Mesendoderm (in vitro differentiated cells): ENCODE data around the gene RBCK1.

ENCODE experiments used
- DNase-seq: peaks from one replicate; pipeline ENCODE4 v3.0.0; 2013
- H2AK5ac ChIP-seq: 2 replicates; pipeline ENCODE4 v1.6.1; 2013; ENCODE audit warnings: low read length, inconsistent platforms
- H2BK120ac ChIP-seq: 2 replicates; pipeline ENCODE4 v1.6.1; 2013; ENCODE audit warnings: low read depth, mild to moderate bottlenecking, low read length, moderate library complexity, mixed read lengths
- H2BK15ac ChIP-seq: replicated peaks from 2 replicates; pipeline ENCODE4 v1.6.1; 2013; ENCODE audit warnings: low read depth, mild to moderate bottlenecking, moderate library complexity
- H2BK5ac ChIP-seq: 2 replicates; pipeline ENCODE4 v1.6.1; 2013; ENCODE audit warnings: low read length, inconsistent platforms
- H3K18ac ChIP-seq: 2 replicates; pipeline ENCODE4 v1.6.1; 2013; ENCODE audit warnings: mild to moderate bottlenecking, low read length, mixed read lengths
- H3K23ac ChIP-seq: one replicate; pipeline ENCODE4 v1.6.1; 2013; ENCODE audit warnings: low read length
- H3K27ac ChIP-seq: 2 replicates; pipeline ENCODE4 v1.5.1; 2013; ENCODE audit warnings: low read depth, mild to moderate bottlenecking, inconsistent platforms, low read length, moderate library complexity
- H3K27me3 ChIP-seq: 2 replicates; pipeline ENCODE4 v1.6.1; 2013; ENCODE audit warnings: low read length, control low read depth, mild to moderate bottlenecking, inconsistent platforms; ENCODE audit not compliant: insufficient read depth, poor library complexity
- H3K36me3 ChIP-seq: 2 replicates; pipeline ENCODE4 v1.6.1; 2013; ENCODE audit warnings: low read length, inconsistent platforms; ENCODE audit not compliant: control insufficient read depth, insufficient read depth
- H3K4ac ChIP-seq: one replicate; pipeline ENCODE4 v1.6.1; 2013; ENCODE audit warnings: low read depth, mild to moderate bottlenecking, low read length, moderate library complexity
- H3K4me1 ChIP-seq: 2 replicates; pipeline ENCODE4 v1.6.1; 2013; ENCODE audit warnings: low read depth, low read length, inconsistent platforms; ENCODE audit not compliant: control insufficient read depth
- H3K4me2 ChIP-seq: 2 replicates; pipeline ENCODE4 v1.6.1; 2013; ENCODE audit warnings: low read length
- H3K4me3 ChIP-seq: 2 replicates; pipeline ENCODE4 v1.5.1; 2013; ENCODE audit warnings: mild to moderate bottlenecking, low read length
- H3K56ac ChIP-seq: one replicate; pipeline ENCODE4 v1.6.1; 2013; ENCODE audit warnings: low read length
- H3K79me1 ChIP-seq: 2 replicates; pipeline ENCODE4 v1.6.1; 2013; ENCODE audit warnings: low read length, inconsistent platforms
- H3K79me2 ChIP-seq: 2 replicates; pipeline ENCODE4 v1.6.1; 2013; ENCODE audit warnings: mild to moderate bottlenecking, low read length; ENCODE audit not compliant: control insufficient read depth, insufficient read depth
- H3K9ac ChIP-seq: 2 replicates; pipeline ENCODE4 v1.6.1; 2013; ENCODE audit warnings: low read length, inconsistent platforms
- H4K5ac ChIP-seq: one replicate; pipeline ENCODE4 v1.6.1; 2013; ENCODE audit warnings: low read length
- H4K8ac ChIP-seq: one replicate; pipeline ENCODE4 v1.6.1; 2013; ENCODE audit warnings: low read depth, mild to moderate bottlenecking, control low read depth, low read length, moderate library complexity
- WGBS: extraction: QIAGEN DNeasy Blood & Tissue Kit; methylation state at CpG from one replicate; pipeline ENCODE4 v1.1.7; 2013; ENCODE audit warnings: low lambda C conversion rate, missing lambda C conversion rate; ENCODE audit not compliant: insufficient coverage; ENCODE audit errors: extremely low coverage; 5-methylcytosine and 5-hydroxymethylcytosine counted together

Gene RBCK1

GRCh38 chr20:437787-438486 is 29.8 kb downstream of the RBCK1 start:
- Histone ChIP-seq H3K9ac (no peak overlapping the region), H2BK5ac (no peak overlapping the region), H4K5ac (no peak overlapping the region), H2AK5ac (no peak overlapping the region), H3K36me3 (peaks cover 9% of the 10 kb centered on the region), H3K56ac (no peak overlapping the region), H3K4me2 (no peak overlapping the region), H3K79me2 (no peaks in the 10 kb centered on the region), H4K8ac (no peak overlapping the region), H3K23ac (no peak overlapping the region), H3K27ac (no peak overlapping the region), H3K4ac (no peak overlapping the region), H2BK120ac (no peak overlapping the region), H2BK15ac (no peak overlapping the region), H3K4me1 (no peaks in the 10 kb centered on the region), H3K4me3 (no peak overlapping the region), H3K27me3 (no peaks in the 10 kb centered on the region), H3K79me1 (no peaks in the 10 kb centered on the region), H3K18ac (no peak overlapping the region)
- no peak for DNase-seq
- no CpG with 5 or more reads among the region's 6 CpGs for WGBS

- peaks cover 9% of the 10 kb centered on the region for H3K36me3 ChIP-seq
- H3K79me1 ChIP-seq: no peaks in the 10 kb centered on the region
- no peak overlapping the region for H3K4me3 ChIP-seq
- H3K79me2 ChIP-seq: no peaks in the 10 kb centered on the region
- DNase-seq: no peak
- H3K4me1 ChIP-seq: no peaks in the 10 kb centered on the region
- H3K9ac ChIP-seq: no peak overlapping the region
- H2AK5ac ChIP-seq: no peak overlapping the region
- no peak overlapping the region for H3K4me2 ChIP-seq
- no peak overlapping the region for H3K4ac ChIP-seq
- no peak overlapping the region for H2BK5ac ChIP-seq
- no peak overlapping the region for H4K8ac ChIP-seq
- no peaks in the 10 kb centered on the region for H3K27me3 ChIP-seq
- no peak overlapping the region for H3K18ac ChIP-seq
- no CpG with 5 or more reads among the region's 18 CpGs for WGBS
- no peak overlapping the region for H3K23ac ChIP-seq
- H2BK120ac ChIP-seq: no peak overlapping the region
- no peak overlapping the region for H3K56ac ChIP-seq
- H2BK15ac ChIP-seq: no peak overlapping the region
- H3K27ac ChIP-seq: no peak overlapping the region
- H4K5ac ChIP-seq: no peak overlapping the region
Observed at GRCh38 chr20:438571-439469, 30.7 kb downstream of the RBCK1 start.

- Histone ChIP-seq H2AK5ac (no peak overlapping the region), H3K4ac (no peak overlapping the region), H3K4me2 (no peak overlapping the region), H3K36me3 (peaks cover 9% of the 10 kb centered on the region), H3K18ac (no peak overlapping the region), H3K9ac (no peak overlapping the region), H4K8ac (no peak overlapping the region), H3K4me3 (no peak overlapping the region), H2BK15ac (no peak overlapping the region), H3K56ac (no peak overlapping the region), H3K4me1 (peaks cover 2% of the 10 kb centered on the region), H2BK5ac (no peak overlapping the region), H3K27me3 (no peaks in the 10 kb centered on the region), H3K79me2 (no peaks in the 10 kb centered on the region), H3K23ac (no peak overlapping the region), H2BK120ac (no peak overlapping the region), H3K79me1 (peaks cover under 1% of the 10 kb centered on the region), H3K27ac (no peak overlapping the region), H4K5ac (no peak overlapping the region)
- DNase-seq: no peak
- WGBS: no CpG with 5 or more reads among the region's 7 CpGs
Observed at GRCh38 chr20:440148-440547, 32.0 kb downstream of the RBCK1 start.

GRCh38 chr20:440636-441035 is 32.5 kb downstream of the RBCK1 start:
- Histone ChIP-seq H4K5ac (no peak overlapping the region), H2BK15ac (no peak overlapping the region), H2AK5ac (no peak overlapping the region), H3K4me3 (no peak overlapping the region), H3K9ac (no peak overlapping the region), H3K4ac (no peak overlapping the region), H3K36me3 (peaks cover 9% of the 10 kb centered on the region), H3K27me3 (no peaks in the 10 kb centered on the region), H2BK5ac (no peak overlapping the region), H3K4me1 (peaks cover 3% of the 10 kb centered on the region), H2BK120ac (no peak overlapping the region), H3K23ac (no peak overlapping the region), H3K79me1 (peaks cover 3% of the 10 kb centered on the region), H3K56ac (no peak overlapping the region), H3K18ac (no peak overlapping the region), H3K4me2 (no peak overlapping the region), H3K79me2 (no peaks in the 10 kb centered on the region), H4K8ac (no peak overlapping the region), H3K27ac (no peak overlapping the region)
- no CpG with 5 or more reads among the region's 13 CpGs for WGBS
- no peak for DNase-seq

GRCh38 chr20:443223-443775 is 35.2 kb downstream of the RBCK1 start:
- H3K23ac ChIP-seq: no peak overlapping the region
- no peaks in the 10 kb centered on the region for H3K79me2 ChIP-seq
- DNase-seq: no peak
- no peak overlapping the region for H3K9ac ChIP-seq
- peaks cover 3% of the 10 kb centered on the region for H3K4me1 ChIP-seq
- H3K4me3 ChIP-seq: no peak overlapping the region
- H4K5ac ChIP-seq: no peak overlapping the region
- H2BK5ac ChIP-seq: no peak overlapping the region
- no peak overlapping the region for H3K4me2 ChIP-seq
- H2AK5ac ChIP-seq: no peak overlapping the region
- H2BK15ac ChIP-seq: no peak overlapping the region
- peaks cover 6% of the 10 kb centered on the region for H3K36me3 ChIP-seq
- no peak overlapping the region for H4K8ac ChIP-seq
- H3K18ac ChIP-seq: no peak overlapping the region
- no peak overlapping the region for H3K4ac ChIP-seq
- H2BK120ac ChIP-seq: no peak overlapping the region
- no peak overlapping the region for H3K27ac ChIP-seq
- peaks cover 7% of the 10 kb centered on the region for H3K79me1 ChIP-seq
- no peaks in the 10 kb centered on the region for H3K27me3 ChIP-seq
- WGBS: no CpG with 5 or more reads among the region's 4 CpGs
- H3K56ac ChIP-seq: no peak overlapping the region
